Fibroblast of the aortic adventitia (primary cell): Measurements from ENCODE around the gene PTMA. TPM values are rescaled to one million over a fixed set of nuclear protein-coding genes. Genes with fewer than 3 reads are reported as not detected.

Experiments
- DNase-seq: peaks from one replicate; pipeline ENCODE4 v3.0.0-alpha.2; 2010; ENCODE audit warnings: low read depth
- H3K4me3 ChIP-seq: 2 replicates; pipeline ENCODE4 v1.5.1; 2011; ENCODE audit warnings: low read depth, mild to moderate bottlenecking, control low read depth, low read length, moderate library complexity
- total RNA-seq: library from RNA; depleted of rRNA; stranded (reverse); fragments of >200 nt; gene quantifications from 2 replicates; pipeline ENCODE4 v1.2.3, GENCODE V29; 2012; ENCODE audit warnings: low replicate concordance
- TF ChIP-seq, protein P1 (sequence below): IDR thresholded peaks from 2 replicates; pipeline ENCODE4 v1.5.1; 2011; ENCODE audit warnings: mild to moderate bottlenecking, low read length, control low read depth, inconsistent platforms; ENCODE audit not compliant: insufficient read depth

Gene PTMA
- total RNA-seq, 1 donor, result 893 TPM

DNA sequence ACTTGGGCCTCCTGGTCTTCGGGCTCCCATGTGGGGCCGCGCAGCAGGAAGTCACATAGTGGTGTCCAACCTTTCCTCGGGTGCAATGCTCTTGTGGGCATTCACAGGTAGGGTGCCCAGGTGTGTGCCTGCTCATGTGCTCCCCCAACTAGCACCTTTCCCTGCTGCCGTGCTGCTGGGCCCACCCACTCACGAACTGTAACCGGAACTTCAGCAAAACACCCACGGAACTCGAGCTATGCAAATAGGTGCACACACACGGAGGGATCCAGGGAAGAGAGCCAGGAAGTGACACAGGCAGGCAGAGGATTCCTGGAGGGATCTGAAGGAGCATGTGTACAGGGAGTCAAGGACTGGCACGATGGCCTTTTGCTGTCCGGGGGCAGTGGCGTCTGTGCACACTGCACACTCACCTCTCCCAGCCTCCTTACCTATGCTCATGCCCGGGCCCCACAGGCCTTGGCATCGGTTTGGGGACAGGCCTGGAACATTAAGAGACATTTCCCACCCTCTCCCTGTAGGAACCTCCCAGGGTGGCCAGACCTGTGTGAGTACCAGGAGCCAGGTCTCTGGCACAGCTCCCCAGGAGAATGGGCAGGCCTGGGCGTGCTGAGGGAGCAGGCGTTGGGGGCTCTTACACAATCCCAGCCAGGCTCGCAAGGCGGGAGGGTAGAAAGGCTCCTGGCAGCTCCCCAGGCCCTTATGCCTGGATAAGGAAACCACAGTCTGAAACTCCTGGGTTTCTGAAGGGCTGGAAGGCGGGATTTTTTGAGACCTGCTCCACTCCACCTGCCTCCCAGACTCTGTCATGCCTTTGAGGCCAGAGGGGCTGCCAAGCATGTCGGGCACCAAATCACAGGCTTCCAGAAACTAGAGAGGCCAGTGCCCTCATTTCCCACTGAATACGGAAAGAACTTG is 6.6 kb upstream of the PTMA start:
- TF ChIP-seq, protein P1, sequence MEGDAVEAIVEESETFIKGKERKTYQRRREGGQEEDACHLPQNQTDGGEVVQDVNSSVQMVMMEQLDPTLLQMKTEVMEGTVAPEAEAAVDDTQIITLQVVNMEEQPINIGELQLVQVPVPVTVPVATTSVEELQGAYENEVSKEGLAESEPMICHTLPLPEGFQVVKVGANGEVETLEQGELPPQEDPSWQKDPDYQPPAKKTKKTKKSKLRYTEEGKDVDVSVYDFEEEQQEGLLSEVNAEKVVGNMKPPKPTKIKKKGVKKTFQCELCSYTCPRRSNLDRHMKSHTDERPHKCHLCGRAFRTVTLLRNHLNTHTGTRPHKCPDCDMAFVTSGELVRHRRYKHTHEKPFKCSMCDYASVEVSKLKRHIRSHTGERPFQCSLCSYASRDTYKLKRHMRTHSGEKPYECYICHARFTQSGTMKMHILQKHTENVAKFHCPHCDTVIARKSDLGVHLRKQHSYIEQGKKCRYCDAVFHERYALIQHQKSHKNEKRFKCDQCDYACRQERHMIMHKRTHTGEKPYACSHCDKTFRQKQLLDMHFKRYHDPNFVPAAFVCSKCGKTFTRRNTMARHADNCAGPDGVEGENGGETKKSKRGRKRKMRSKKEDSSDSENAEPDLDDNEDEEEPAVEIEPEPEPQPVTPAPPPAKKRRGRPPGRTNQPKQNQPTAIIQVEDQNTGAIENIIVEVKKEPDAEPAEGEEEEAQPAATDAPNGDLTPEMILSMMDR, result no peak
- peak; percentile 72 for DNase-seq
- H3K4me3 ChIP-seq, result no peak overlapping the region

DNA sequence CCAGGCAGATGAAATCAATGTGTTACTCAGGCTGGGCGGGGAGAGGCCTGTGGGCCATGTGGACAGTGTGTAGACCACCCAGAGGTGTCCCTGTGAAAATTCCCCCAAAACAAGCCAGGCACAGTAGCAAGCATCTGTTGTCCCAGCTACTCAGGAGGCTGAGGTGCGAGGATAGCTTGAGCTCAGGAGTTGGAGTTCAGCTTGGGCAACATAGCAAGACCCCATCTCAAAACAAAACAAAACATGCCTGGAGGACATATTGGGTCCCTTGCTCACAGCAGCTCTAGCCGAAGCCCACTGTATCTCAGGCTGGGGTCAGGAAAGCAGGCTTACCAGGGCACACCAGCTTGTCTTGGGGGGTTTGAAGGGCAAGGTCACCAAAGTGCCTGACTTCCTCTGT is 4.3 kb upstream of the PTMA start:
- TF ChIP-seq, protein P1, result no peak
- H3K4me3 ChIP-seq, result no peak overlapping the region
- DNase-seq, result no peak

DNA sequence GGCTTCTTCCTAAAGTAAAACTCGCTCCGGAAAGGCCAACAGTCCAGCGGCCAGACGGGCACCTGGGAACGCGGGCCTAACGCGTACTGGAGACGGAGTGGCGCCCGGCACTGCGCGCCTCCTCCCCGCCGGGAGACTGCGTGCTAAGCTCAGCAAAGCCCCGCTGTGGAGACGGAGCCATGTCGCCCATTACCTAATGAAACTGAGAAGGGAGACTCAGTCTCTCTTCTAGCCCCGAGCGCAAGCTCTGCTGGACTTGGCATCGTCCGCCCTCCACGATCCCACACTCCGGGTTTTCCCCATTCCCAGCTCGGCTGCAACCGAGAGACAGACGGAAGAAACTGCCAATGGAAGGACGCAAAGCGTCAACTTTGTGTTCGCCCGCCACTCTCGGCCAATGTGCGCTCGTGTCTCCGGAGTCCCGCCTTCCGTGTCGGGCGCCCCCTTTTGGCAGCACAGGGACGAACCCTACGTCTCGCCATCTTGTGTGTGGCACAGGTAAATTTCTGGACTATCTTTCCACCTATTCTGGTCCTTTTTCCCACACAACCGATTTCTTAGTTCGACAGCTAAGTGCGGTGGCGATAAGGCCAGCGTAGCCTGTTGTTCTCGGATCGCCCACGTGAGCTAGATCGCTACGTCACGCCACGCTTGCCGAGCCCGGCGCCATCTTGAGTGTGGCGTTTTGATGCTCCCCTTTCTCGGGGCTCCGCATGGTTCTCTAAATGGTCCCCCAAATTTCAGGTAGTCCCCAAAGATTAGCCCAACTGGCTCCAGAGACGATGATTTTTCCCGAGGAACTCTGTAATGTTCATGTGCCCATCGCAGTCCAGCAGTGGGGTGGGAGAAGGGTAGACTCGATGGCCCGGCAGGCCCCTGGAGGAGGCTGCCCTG is 1.3 kb upstream of the PTMA start:
- TF ChIP-seq, protein P1, result peak; percentile 86
- peak; percentile 99 for DNase-seq
- peak overlapping the region; percentile 80 for H3K4me3 ChIP-seq

DNA sequence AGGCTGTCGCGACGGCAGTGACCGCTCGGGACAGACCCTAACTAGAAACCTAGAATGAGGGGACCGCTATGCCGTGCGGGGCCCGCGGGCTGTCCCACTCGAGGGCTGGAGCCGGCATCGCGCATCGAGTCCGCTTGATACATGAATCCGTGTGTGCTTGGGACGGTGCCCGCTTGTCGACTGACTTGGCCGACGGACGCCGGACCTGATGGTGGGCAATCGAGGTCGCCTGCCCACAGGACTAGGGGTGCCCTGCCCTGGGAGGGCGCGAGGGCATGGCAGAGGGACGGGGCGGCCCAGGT is 749 bp upstream of the PTMA start:
- H3K4me3 ChIP-seq, result peak overlapping the region; percentile 62
- peak; percentile 47 for DNase-seq
- TF ChIP-seq, protein P1, result no peak

DNA sequence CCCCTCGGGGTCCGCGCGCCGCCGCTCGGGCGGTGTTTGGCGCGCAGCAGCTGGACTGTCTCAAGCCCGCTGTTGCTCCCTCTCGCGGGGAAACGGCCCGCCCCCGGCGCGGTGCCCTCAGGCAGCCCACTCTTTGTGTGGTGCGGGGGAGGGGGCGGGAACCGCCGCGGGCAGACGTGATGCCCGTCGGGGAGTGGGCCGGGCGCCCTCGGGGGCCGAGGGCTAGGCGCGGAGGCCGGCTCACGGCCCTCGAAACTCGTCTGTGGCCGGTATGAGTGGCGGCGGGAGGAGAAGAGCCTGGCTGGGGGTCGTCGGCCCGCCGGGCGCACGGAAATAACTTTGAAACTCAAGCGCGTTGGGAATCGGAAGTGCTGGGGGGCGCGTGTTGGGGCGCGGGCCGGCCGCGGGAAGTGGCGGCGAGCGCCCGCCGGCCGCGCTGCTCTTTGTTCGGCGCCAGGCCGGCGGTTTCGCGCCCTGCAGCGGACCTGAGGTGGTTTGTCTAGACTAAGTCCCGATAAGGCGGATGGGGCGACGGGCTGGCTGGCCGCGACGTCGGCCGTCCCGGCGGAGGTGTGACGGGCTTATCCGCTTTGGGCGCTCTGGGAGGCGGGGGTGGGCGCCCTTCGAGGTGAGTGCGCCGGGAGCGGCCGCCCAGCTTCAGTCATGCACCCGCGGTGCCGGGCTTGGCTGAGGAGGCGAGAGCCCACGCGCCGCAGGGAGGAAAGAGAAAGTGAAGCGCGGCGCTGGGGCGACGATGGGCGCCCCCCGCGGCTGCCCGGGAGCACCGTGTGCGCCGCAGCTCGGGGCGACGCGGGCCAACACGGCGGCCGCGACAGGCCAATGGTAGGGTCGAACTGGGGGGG is 679 bp downstream of the PTMA start:
- TF ChIP-seq, protein P1, result no peak
- peak overlapping the region; percentile 84 for H3K4me3 ChIP-seq

DNA sequence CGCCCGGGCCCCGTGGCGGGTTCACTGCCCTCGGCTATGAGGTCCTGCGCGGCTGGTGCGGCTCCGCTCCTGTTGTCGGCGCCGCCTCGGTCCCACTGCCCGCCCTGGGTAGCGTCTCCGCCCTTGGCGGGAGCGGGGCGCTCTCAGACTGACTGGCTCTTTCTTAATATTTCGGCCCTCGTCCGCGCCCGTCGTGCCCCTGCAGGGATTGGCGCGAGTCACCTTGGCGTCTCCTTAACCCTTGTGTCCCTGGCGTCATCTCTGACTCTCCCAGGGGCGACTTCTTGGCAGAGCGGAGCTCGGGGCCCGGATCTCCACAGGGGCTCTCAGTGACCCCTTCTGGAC is 1.3 kb downstream of the PTMA start:
- peak overlapping the region; percentile 84 for H3K4me3 ChIP-seq
- TF ChIP-seq, protein P1, result no peak
- DNase-seq, result no peak

More for the DNA sequence above, 679 bp downstream of the PTMA start:
- DNase-seq, result peak; percentile 37
